H1 (cell line): ENCODE measurements around the gene KAT2A. TPM values are rescaled to one million over a fixed set of nuclear protein-coding genes. Genes with fewer than 3 reads are reported as not detected.

Experiments used
- BACH1 ChIP-seq: IDR thresholded peaks from 2 replicates; pipeline ENCODE4 v1.6.1; 2012; ENCODE audit warnings: low read length, improper control_type of control experiment
- CBX5 ChIP-seq: fragments of 300-800, 300-1000 bp; sonication (generic); IDR thresholded peaks from 2 replicates; pipeline ENCODE4 v1.7.1; 2016; ENCODE audit warnings: antibody characterized with exemption, low read length, low read depth
- CBX8 ChIP-seq: fragments of 300-800, 300-1000 bp; sonication (generic); IDR thresholded peaks from 2 replicates; pipeline ENCODE4 v1.7.1; 2016; ENCODE audit warnings: low read depth, low read length, borderline replicate concordance
- CREB1 ChIP-seq: IDR thresholded peaks from 2 replicates; pipeline ENCODE4 v1.6.1; 2012; ENCODE audit warnings: inconsistent platforms
- POU5F1 ChIP-seq: IDR thresholded peaks from 2 replicates; pipeline ENCODE4 v1.6.1; 2011; ENCODE audit warnings: low read depth, mild to moderate bottlenecking, low read length, moderate library complexity
- RNF2 ChIP-seq: fragments of 200-900, 300-1000 bp; sonication (generic); IDR thresholded peaks from 2 replicates; pipeline ENCODE4 v1.7.1; 2016; ENCODE audit warnings: borderline replicate concordance, low read depth, mild to moderate bottlenecking, antibody characterized with exemption, low read length; ENCODE audit not compliant: poor library complexity, severe bottlenecking; ENCODE audit errors: missing control alignments
- SAP30 ChIP-seq: fragments of 300-600 bp; sonication (generic); IDR thresholded peaks from 2 replicates; pipeline ENCODE4 v1.7.1; 2012; ENCODE audit warnings: low read length, moderate library complexity, mild to moderate bottlenecking, inconsistent platforms; ENCODE audit not compliant: insufficient read depth, insufficient replicate concordance
- SIX5 ChIP-seq: IDR thresholded peaks from 2 replicates; pipeline ENCODE4 v1.6.1; 2011; ENCODE audit warnings: mild to moderate bottlenecking, low read depth, low read length
- polyA plus RNA-seq, 7 experiments: library from polyadenylated mRNA; depleted of rRNA in 3 of 7; stranded (reverse) in 5 of 7; unstranded in 2 of 7; fragments of >200 nt in 5 of 7; fragments of 200-250 nt in 2 of 7; gene quantifications; 1 replicate in 5 of 7; 2 replicates in 1 of 7; 4 replicates in 1 of 7; pipeline versions ENCODE4 v1.2.1 to v1.2.3, GENCODE V29; 2011 to 2013; ENCODE audit warnings: missing spikeins in 2 of 7, mixed read lengths in 2 of 7
- total RNA-seq: library from RNA; stranded (reverse); fragmentation: NEBNext Ultra II Directional; extraction: Animal tissue kit (Norgen Biotek cat#: 25700); gene quantifications from 2 replicates; pipeline ENCODE4 v1.2.1, GENCODE V29; 2021
- TF ChIP-seq, protein P1 (sequence below): fragments of 300-600 bp; sonication (generic); IDR thresholded peaks from 2 replicates; pipeline ENCODE4 v1.7.1; 2012; ENCODE audit warnings: low read length, moderate library complexity, mild to moderate bottlenecking, inconsistent platforms; ENCODE audit not compliant: insufficient replicate concordance
- TF ChIP-seq, protein P2 (sequence below): IDR thresholded peaks from 2 replicates; pipeline ENCODE4 v1.6.1; 2011; ENCODE audit warnings: low read depth, mild to moderate bottlenecking, low read length; ENCODE audit not compliant: insufficient read depth

Gene KAT2A
- total and polyA plus RNA-seq, 2 of the 8 experiments (the other 6 are each of a cell fraction or from before 2014, with no cell fraction given): 34.2 to 40.1 TPM

GRCh38 chr17:42116705-42117396, 4.3 kb downstream of the KAT2A start (continued):
- TF ChIP-seq, protein P1, sequence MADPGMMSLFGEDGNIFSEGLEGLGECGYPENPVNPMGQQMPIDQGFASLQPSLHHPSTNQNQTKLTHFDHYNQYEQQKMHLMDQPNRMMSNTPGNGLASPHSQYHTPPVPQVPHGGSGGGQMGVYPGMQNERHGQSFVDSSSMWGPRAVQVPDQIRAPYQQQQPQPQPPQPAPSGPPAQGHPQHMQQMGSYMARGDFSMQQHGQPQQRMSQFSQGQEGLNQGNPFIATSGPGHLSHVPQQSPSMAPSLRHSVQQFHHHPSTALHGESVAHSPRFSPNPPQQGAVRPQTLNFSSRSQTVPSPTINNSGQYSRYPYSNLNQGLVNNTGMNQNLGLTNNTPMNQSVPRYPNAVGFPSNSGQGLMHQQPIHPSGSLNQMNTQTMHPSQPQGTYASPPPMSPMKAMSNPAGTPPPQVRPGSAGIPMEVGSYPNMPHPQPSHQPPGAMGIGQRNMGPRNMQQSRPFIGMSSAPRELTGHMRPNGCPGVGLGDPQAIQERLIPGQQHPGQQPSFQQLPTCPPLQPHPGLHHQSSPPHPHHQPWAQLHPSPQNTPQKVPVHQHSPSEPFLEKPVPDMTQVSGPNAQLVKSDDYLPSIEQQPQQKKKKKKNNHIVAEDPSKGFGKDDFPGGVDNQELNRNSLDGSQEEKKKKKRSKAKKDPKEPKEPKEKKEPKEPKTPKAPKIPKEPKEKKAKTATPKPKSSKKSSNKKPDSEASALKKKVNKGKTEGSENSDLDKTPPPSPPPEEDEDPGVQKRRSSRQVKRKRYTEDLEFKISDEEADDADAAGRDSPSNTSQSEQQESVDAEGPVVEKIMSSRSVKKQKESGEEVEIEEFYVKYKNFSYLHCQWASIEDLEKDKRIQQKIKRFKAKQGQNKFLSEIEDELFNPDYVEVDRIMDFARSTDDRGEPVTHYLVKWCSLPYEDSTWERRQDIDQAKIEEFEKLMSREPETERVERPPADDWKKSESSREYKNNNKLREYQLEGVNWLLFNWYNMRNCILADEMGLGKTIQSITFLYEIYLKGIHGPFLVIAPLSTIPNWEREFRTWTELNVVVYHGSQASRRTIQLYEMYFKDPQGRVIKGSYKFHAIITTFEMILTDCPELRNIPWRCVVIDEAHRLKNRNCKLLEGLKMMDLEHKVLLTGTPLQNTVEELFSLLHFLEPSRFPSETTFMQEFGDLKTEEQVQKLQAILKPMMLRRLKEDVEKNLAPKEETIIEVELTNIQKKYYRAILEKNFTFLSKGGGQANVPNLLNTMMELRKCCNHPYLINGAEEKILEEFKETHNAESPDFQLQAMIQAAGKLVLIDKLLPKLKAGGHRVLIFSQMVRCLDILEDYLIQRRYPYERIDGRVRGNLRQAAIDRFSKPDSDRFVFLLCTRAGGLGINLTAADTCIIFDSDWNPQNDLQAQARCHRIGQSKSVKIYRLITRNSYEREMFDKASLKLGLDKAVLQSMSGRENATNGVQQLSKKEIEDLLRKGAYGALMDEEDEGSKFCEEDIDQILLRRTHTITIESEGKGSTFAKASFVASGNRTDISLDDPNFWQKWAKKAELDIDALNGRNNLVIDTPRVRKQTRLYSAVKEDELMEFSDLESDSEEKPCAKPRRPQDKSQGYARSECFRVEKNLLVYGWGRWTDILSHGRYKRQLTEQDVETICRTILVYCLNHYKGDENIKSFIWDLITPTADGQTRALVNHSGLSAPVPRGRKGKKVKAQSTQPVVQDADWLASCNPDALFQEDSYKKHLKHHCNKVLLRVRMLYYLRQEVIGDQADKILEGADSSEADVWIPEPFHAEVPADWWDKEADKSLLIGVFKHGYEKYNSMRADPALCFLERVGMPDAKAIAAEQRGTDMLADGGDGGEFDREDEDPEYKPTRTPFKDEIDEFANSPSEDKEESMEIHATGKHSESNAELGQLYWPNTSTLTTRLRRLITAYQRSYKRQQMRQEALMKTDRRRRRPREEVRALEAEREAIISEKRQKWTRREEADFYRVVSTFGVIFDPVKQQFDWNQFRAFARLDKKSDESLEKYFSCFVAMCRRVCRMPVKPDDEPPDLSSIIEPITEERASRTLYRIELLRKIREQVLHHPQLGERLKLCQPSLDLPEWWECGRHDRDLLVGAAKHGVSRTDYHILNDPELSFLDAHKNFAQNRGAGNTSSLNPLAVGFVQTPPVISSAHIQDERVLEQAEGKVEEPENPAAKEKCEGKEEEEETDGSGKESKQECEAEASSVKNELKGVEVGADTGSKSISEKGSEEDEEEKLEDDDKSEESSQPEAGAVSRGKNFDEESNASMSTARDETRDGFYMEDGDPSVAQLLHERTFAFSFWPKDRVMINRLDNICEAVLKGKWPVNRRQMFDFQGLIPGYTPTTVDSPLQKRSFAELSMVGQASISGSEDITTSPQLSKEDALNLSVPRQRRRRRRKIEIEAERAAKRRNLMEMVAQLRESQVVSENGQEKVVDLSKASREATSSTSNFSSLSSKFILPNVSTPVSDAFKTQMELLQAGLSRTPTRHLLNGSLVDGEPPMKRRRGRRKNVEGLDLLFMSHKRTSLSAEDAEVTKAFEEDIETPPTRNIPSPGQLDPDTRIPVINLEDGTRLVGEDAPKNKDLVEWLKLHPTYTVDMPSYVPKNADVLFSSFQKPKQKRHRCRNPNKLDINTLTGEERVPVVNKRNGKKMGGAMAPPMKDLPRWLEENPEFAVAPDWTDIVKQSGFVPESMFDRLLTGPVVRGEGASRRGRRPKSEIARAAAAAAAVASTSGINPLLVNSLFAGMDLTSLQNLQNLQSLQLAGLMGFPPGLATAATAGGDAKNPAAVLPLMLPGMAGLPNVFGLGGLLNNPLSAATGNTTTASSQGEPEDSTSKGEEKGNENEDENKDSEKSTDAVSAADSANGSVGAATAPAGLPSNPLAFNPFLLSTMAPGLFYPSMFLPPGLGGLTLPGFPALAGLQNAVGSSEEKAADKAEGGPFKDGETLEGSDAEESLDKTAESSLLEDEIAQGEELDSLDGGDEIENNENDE: no peak
- TF ChIP-seq SAP30 (no peak), CBX5 (no peak), POU5F1 (no peak), RNF2 (no peak), BACH1 (no peak), CBX8 (no peak), CREB1 (no peak), SIX5 (no peak)
- TF ChIP-seq, protein P2, sequence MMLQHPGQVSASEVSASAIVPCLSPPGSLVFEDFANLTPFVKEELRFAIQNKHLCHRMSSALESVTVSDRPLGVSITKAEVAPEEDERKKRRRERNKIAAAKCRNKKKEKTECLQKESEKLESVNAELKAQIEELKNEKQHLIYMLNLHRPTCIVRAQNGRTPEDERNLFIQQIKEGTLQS: no peak
